Measurements from ENCODE around the gene MT1B.

MT1B gene

GRCh38 chr16:56689171-56689570 is 37.5 kb downstream of the MT1B start:
- no peak for FAIRE-seq

- no peak for FAIRE-seq
Measured at GRCh38 chr16:56690420-56691122, 38.9 kb downstream of the MT1B start.

- FAIRE-seq = no peak
Measured at GRCh38 chr16:56691885-56692284, 40.2 kb downstream of the MT1B start.

- no peak for FAIRE-seq
Measured at GRCh38 chr16:56695246-56695645, 43.6 kb downstream of the MT1B start.

GRCh38 chr16:56697456-56698155 is 45.9 kb downstream of the MT1B start:
- FAIRE-seq = no peak

- no peak for FAIRE-seq
Measured at GRCh38 chr16:56700195-56700594, 48.5 kb downstream of the MT1B start.

- FAIRE-seq = no peak
Measured at GRCh38 chr16:56700631-56701030, 48.9 kb downstream of the MT1B start.

GRCh38 chr16:56701534-56701933 is 49.8 kb downstream of the MT1B start:
- FAIRE-seq = no peak

Measured in endometrium (tissue), 2 donors.